C4-2B (cell line): ENCODE data around the gene DNER.
"Not testable (repeated sequence)": the region's sequence is repeated elsewhere in the genome, so short reads cannot be mapped to it uniquely, and the experiment has no call there.

Experiments used
- H3K27ac ChIP-seq: fragments of 450-650 bp; 2 replicates; pipeline ENCODE4 v1.5.1; 2017
- CTCF ChIP-seq: fragments of 450-650 bp; conservative IDR thresholded peaks from 2 replicates; pipeline ENCODE4 v1.5.1; 2017; ENCODE audit warnings: mild to moderate bottlenecking
- ZFX ChIP-seq: fragments of 450-650 bp; IDR thresholded peaks from 2 replicates; pipeline ENCODE4 v1.6.1; 2017

Gene DNER

GRCh38 chr2:229695961-229696360 lies 18.4 kb downstream of the DNER start:
- no peak for TF ChIP-seq ZFX
- TF ChIP-seq CTCF: no peak

GRCh38 chr2:229693845-229694244 lies 20.5 kb downstream of the DNER start:
- not testable (repeated sequence) for H3K27ac ChIP-seq

More at GRCh38 chr2:229695961-229696360, 18.4 kb downstream of the DNER start:
- H3K27ac ChIP-seq: no peak overlapping the region

GRCh38 chr2:229691631-229692030 lies 22.7 kb downstream of the DNER start:
- no peak overlapping the region for H3K27ac ChIP-seq
- no peak for TF ChIP-seq ZFX

GRCh38 chr2:229689307-229689839 lies 25.0 kb downstream of the DNER start:
- TF ChIP-seq ZFX: no peak
- TF ChIP-seq CTCF: no peak
- H3K27ac ChIP-seq: no peak overlapping the region

GRCh38 chr2:229688141-229688540 lies 26.2 kb downstream of the DNER start:
- TF ChIP-seq ZFX: no peak
- no peak for TF ChIP-seq CTCF
- H3K27ac ChIP-seq: no peak overlapping the region

GRCh38 chr2:229686122-229686919 lies 28.0 kb downstream of the DNER start:
- no peak for TF ChIP-seq CTCF
- no peak for TF ChIP-seq ZFX
- H3K27ac ChIP-seq: no peak overlapping the region

- no peak overlapping the region for H3K27ac ChIP-seq
- TF ChIP-seq ZFX (no peak), CTCF (no peak)
Observed at GRCh38 chr2:229684942-229685562, 29.3 kb downstream of the DNER start.

- TF ChIP-seq CTCF: no peak
- no peak overlapping the region for H3K27ac ChIP-seq
Observed at GRCh38 chr2:229679393-229680125, 34.8 kb downstream of the DNER start.
